T-helper 1 cell treated with Interleukin-12 subunit alpha and Interleukin-12 subunit beta and Interleukin-4 antibody, amounts not matched to agents 30 μg/mL and 1 μg/mL, for 36 hours (primary cell): ENCODE results near the gene WDR5.
A peak's percentile ranks its signal among the peaks of the same experiment; 100 is the strongest.

Experiments
- H3K27ac Mint-ChIP-seq: one replicate; pipeline ENCODE4 v1.8.0; 2021; ENCODE audit warnings: mild to moderate bottlenecking, mixed read lengths
- H3K27me3 Mint-ChIP-seq: one replicate; pipeline ENCODE4 v1.8.0; 2021; ENCODE audit warnings: low read depth, mixed read lengths
- H3K36me3 Mint-ChIP-seq: one replicate; pipeline ENCODE4 v1.8.0; 2021; ENCODE audit warnings: low read depth, mixed read lengths
- H3K4me1 Mint-ChIP-seq: one replicate; pipeline ENCODE4 v1.8.0; 2021; ENCODE audit warnings: low read depth, mixed read lengths
- H3K4me3 Mint-ChIP-seq: one replicate; pipeline ENCODE4 v1.8.0; 2021; ENCODE audit warnings: mild to moderate bottlenecking, moderate library complexity, mixed read lengths
- H3K9me3 Mint-ChIP-seq: one replicate; pipeline ENCODE4 v1.8.0; 2021; ENCODE audit warnings: mixed read lengths

Gene WDR5

DNA sequence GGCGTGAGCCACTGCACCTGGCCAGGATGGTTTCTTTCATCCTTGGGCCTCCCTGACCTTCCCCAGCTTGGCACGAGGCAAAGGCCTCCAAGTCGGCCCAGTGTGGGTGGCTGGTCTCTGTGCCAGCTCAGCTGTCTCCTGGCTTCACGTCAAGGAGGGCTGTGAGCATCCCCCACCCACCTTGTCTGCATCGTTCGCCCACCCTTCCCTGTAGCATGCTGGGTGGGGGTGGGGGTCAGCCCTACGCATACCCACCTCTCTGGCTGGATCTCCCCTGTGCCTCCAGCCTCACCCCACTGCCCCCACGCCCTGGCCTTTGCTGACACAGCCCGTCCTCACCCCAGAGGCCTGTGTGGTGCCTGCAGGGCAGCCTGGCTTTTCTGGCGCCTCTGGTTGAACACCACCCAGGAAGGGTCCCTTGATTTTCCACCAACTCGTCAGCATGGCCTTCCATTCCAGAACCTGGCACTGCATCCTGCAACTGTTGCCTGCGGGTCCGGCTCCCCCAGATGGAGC is 8.8 kb upstream of the WDR5 start:
- no peak overlapping the region for H3K27ac Mint-ChIP-seq
- H3K9me3 Mint-ChIP-seq = no peaks in the 10 kb centered on the region
- H3K36me3 Mint-ChIP-seq = no peaks in the 10 kb centered on the region
- H3K27me3 Mint-ChIP-seq = no peaks in the 10 kb centered on the region
- H3K4me3 Mint-ChIP-seq = no peak overlapping the region
- peaks cover 5% of the 10 kb centered on the region for H3K4me1 Mint-ChIP-seq

DNA sequence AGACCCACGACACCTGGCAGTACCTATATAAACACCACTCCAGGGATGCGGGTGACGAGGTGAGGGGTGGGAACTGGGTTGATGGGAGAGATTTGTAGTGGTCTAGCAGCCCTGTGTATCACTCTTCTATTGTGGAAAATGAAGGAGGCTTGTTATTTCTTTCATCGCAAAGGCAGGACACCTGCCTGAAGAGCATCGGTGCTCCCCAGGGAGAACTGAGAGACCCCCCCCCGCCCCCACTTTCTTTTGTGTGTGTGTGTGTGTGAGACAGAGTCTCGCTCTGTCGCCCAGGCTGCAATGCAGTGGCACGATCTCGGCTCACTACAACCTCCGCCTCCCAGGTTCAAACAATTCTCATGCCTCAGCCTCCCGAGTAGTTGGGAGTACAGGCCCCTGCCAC is 8.3 kb upstream of the WDR5 start:
- H3K4me1 Mint-ChIP-seq = peaks cover 5% of the 10 kb centered on the region
- H3K9me3 Mint-ChIP-seq = no peaks in the 10 kb centered on the region
- H3K4me3 Mint-ChIP-seq = no peak overlapping the region
- H3K27ac Mint-ChIP-seq = no peak overlapping the region
- no peaks in the 10 kb centered on the region for H3K36me3 Mint-ChIP-seq
- no peaks in the 10 kb centered on the region for H3K27me3 Mint-ChIP-seq

DNA sequence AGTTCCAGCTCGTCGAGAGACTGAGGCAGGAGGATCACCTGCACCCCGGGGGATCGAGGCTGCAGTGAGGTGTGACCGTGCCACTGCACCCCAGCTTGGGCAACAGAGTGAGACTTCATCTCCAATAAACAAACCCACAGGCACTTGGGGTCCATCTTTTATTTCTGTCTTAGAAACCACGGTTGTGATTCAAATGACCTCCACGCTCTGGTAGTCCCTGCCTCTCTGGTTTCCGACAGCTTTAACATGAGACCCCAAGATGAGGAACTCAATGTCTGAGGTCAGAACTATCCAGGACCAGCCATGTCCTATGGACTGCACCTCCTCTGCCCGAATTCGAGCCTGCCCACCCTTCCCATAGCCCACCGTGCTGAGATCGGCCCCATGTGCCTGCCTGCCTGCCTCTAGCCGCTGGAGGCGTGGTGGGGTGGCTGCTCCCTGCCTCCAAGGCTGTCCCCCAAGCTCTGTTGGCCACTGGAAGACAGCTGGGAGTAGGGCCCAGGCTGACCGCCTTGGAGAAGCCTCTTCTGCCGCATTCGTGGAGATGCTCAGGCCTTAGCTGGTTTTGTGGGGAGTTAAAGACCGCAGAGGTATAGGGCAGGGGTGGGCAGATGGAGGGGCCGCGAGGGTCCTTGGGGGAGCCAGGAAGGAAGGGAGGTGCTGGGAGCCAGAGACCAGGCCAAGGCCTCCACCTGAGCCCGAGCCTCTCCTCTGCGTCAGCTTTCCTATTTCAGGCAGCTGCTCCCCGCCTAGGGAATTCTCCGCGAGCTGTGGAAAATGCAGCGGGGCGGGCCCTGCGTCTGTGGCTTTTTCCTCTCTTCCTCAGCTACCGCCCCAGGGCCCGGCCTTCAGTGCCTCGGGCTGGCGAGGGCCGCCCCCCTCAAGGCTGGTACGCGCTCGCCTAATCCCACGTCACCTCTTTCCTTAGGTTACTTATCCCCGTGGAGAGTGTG is 6.9 kb upstream of the WDR5 start:
- Mint-ChIP-seq H3K9me3 (no peaks in the 10 kb centered on the region), H3K4me1 (peaks cover 5% of the 10 kb centered on the region), H3K27me3 (no peaks in the 10 kb centered on the region), H3K36me3 (no peaks in the 10 kb centered on the region), H3K27ac (no peak overlapping the region), H3K4me3 (no peak overlapping the region)

DNA sequence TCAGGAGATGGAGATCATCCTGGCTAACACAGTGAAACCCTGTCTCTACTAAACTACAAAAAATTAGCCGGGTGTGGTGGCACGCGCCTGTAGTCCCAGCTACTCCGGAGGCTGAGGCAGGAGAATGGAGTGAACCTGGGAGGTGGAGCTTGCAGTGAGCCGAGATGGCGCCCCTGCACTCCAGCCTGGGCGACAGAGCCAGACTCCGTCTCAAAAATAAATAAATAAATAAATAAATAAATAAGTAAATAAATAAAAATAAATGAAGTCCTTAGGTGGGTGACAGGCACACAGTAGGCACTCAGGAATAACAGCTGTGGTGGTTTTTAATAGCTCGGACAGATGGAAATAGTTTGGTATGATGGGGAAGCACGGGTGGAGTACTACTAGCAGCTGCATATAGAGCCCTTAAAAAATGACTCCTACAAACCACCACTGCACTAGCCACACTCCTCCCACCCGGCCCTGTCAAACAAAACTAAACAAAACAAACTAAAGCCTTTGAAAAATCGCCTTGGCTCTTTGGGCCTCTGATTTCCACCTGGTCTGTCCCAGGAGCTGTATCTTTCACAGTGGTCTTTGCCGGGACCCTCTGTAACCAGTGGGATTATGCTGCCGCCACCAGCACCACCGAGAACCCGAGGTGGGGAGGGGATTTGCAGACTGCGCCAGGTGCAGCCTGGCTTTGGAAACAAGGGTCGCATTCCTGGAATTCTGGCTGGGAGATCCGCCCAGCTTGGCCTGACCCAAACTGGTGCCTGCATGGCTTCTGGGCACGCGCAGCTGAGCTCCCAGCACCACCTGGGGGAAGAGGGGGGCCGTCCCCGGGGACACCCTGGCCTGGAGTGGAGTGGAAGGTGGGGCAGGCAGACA is 5.1 kb upstream of the WDR5 start:
- Mint-ChIP-seq H3K27me3 (no peaks in the 10 kb centered on the region), H3K36me3 (no peaks in the 10 kb centered on the region), H3K4me1 (peaks cover 13% of the 10 kb centered on the region), H3K4me3 (no peak overlapping the region), H3K27ac (no peak overlapping the region), H3K9me3 (no peaks in the 10 kb centered on the region)

DNA sequence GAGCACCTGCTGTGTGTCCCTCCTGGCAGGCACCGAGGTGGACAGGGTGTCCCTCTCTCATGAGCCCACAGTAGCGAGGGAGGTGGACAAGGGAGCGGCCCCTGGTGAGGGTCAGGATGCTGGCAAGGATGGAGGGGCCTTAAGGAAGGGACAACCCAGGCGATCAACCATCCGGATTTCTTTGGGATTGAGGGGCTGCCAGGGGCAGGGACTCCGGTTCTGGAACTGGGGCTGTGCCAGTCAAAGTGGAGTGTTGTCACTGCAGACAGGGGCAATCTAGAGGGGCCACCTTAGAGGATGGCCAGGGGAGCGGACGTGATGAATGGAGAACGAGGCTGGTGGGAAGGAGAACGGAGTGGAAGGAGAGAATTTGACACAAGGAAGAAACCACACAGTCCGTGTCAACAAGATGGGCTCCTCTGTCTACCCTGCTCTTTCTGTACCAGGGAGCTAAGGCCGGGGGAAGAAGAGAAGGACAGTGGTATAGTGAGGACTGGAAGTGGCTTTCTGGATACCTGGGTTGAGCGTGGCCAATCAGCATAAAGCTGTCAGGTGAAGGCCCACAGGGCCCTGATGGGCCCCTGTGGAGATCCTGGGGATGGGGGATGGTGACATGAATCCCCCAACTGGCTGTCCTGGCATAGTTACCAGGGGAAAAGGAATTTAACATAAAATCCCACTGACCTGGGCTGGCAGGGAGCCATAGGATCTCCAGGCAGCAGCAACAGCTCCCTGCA is 4.2 kb upstream of the WDR5 start:
- H3K9me3 Mint-ChIP-seq = no peaks in the 10 kb centered on the region
- H3K27ac Mint-ChIP-seq = no peak overlapping the region
- peaks cover 13% of the 10 kb centered on the region for H3K4me1 Mint-ChIP-seq
- no peaks in the 10 kb centered on the region for H3K27me3 Mint-ChIP-seq
- no peak overlapping the region for H3K4me3 Mint-ChIP-seq
- no peaks in the 10 kb centered on the region for H3K36me3 Mint-ChIP-seq

DNA sequence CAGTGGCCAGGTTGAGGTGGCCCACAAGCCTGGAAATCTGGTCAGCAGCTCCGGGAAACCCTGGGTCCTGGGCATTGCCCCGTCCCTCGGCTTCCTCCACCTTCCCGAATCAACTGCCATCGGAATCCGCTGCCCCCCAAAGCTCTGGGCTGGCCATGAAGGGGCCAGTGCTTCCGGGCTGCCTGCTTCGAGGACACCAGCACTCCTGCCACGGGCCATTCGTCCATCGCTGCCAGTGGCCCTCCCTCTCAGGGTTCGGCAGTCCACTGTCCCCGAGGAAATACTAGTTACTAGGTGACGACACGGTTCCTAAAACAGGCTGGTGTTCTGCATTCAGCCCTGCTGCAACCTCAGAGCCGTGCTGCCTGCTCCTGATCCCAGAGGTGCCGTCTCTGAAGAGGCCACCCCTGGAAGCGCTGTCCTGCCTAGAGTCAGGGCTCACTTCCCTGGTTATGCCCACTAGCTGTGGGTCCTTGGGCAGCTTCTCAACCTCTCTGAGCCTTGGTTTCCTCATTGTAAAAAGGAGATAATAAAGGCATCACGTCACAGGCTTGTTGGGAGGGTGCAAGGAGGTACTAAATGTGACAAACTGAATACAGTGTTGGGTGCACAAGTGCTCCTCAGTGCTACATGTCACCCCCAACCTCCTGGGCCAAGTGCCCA is 3.5 kb upstream of the WDR5 start:
- Mint-ChIP-seq H3K4me1 (peaks cover 16% of the 10 kb centered on the region), H3K27me3 (no peaks in the 10 kb centered on the region), H3K9me3 (no peaks in the 10 kb centered on the region), H3K36me3 (no peaks in the 10 kb centered on the region), H3K4me3 (peak overlapping the region; percentile 41), H3K27ac (no peak overlapping the region)

DNA sequence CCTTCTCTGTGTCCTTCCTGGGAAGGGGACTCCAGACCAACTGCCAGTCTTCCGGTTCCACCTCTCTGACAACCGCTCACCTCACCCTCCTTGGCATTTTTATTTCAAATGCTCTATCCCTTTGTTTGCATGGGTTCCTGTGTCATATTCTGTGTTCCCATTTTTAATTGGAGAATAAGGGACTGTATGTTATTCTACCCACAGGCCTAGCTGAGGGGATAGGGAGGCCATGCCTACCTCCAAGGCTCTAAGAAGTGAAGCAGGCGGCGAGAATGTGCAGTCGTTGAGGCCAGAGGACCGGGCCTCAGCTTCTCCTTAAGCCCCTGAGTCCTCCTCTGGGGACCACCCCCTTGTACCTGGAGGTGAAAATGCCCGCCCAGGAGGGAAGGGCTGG is 936 bp upstream of the WDR5 start:
- peak overlapping the region; percentile 81 for H3K27ac Mint-ChIP-seq
- peaks cover 33% of the 10 kb centered on the region for H3K4me1 Mint-ChIP-seq
- peak overlapping the region; percentile 87 for H3K4me3 Mint-ChIP-seq
- no peaks in the 10 kb centered on the region for H3K9me3 Mint-ChIP-seq
- no peaks in the 10 kb centered on the region for H3K27me3 Mint-ChIP-seq
- H3K36me3 Mint-ChIP-seq = peaks cover 8% of the 10 kb centered on the region

DNA sequence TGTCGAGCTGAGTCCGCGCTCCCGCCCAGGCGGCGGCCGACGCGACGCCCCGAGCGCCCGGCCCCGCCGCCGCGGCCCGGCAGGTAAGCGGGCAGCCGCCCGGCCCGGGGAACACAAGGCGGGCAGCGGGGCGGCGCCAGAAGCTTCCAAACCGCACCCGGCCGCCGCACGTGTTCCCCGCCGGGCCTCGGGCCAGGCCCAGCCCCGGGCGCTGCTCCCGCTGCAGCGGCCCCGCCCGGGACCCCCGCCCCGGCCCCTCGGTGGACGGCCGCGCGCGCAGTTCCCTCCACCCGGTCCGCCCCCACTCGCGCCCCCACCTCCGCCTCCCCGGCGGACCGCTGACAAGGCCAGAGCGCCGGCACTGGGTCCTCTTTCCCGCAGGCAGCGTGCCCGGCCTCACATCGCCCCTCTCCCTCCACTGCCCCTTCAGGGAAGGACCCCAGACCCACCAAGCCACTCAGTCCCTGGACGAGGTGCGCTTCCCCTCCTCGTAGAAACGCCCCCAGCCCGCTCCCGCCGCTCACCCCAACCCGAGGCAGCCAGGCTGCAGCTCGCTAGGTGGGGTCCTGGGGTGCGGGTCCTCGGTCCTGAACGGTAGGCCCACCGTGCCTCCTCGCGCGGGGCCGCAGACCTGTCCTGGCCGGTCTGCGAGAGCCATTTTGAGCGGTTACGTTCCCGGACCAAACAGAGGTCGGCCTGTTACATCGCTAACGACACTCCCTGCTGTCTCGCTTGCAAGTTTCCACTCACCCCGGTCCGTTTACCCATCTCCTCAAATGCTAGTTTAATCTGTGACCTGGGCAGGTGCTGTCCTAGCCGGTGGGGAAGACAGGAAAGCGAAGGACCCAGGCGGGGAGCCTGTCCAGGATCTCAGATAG is 475 bp downstream of the WDR5 start:
- Mint-ChIP-seq H3K27me3 (no peaks in the 10 kb centered on the region), H3K9me3 (no peaks in the 10 kb centered on the region), H3K4me1 (peaks cover 34% of the 10 kb centered on the region), H3K4me3 (peak overlapping the region; percentile 93), H3K36me3 (peaks cover 17% of the 10 kb centered on the region), H3K27ac (peak overlapping the region; percentile 89)

DNA sequence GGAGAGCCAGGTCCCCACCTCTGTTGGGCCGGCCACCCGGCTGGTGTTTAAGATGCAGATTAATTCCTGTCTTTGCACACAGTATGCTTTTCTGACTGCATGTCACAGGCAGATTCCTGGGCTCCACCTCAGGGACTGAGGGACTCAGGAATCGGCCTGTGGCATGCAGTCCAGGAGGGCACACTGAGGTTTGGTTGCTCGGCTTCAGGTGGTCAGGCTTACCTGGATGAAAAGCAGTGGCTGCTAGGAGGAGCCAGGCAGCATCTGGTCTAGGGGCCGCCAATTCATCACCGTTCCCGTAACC is 1.1 kb downstream of the WDR5 start:
- peaks cover 31% of the 10 kb centered on the region for H3K4me1 Mint-ChIP-seq
- H3K4me3 Mint-ChIP-seq = peak overlapping the region; percentile 93
- peak overlapping the region; percentile 89 for H3K27ac Mint-ChIP-seq
- peaks cover 21% of the 10 kb centered on the region for H3K36me3 Mint-ChIP-seq
- H3K9me3 Mint-ChIP-seq = no peaks in the 10 kb centered on the region
- no peaks in the 10 kb centered on the region for H3K27me3 Mint-ChIP-seq

DNA sequence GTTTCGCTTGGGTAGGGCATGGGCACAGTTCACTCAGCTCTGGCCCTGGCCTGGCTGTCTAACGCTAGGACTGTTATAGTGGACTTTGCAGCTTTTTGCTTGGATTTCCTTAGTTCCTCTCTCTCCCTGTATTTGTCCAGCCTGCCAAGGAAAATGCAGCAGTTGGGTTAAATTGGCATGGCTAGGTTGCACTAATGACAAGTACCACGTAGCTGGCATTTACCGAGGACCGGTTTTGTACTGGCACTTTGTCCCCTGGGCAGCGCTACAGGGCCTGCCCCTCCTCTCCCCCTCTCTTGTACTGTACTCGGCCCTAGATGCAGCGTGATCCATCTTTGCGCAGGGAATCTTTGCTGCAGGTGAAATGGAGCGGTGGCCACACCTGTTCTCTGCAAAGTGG is 2.4 kb downstream of the WDR5 start:
- H3K4me3 Mint-ChIP-seq = peak overlapping the region; percentile 61
- peaks cover 29% of the 10 kb centered on the region for H3K36me3 Mint-ChIP-seq
- H3K9me3 Mint-ChIP-seq = no peaks in the 10 kb centered on the region
- peaks cover 31% of the 10 kb centered on the region for H3K4me1 Mint-ChIP-seq
- peak overlapping the region; percentile 70 for H3K27ac Mint-ChIP-seq
- H3K27me3 Mint-ChIP-seq = no peaks in the 10 kb centered on the region

DNA sequence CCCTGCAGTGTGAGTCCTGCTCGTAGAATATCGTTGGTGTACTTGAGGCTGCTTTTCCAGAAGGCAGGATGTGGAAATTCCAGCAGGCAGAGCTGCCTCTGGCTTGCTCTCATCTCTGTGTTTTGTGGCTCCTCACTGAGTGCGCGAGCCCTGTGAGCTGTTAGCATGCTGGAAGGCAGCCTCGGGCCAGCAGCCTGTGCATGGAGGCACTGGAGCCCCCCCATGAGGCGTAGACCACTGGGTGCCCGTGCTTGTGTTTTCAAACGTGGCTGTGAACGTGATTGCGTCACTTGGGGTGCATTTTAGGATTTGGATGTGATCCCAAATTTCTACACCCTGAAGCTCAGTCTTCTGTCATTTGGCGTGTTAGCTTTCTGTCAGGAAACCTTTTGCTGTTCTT is 3.2 kb downstream of the WDR5 start:
- Mint-ChIP-seq H3K27me3 (no peaks in the 10 kb centered on the region), H3K36me3 (peaks cover 29% of the 10 kb centered on the region), H3K4me1 (peaks cover 29% of the 10 kb centered on the region), H3K4me3 (peak overlapping the region; percentile 61), H3K27ac (no peak overlapping the region), H3K9me3 (no peaks in the 10 kb centered on the region)

DNA sequence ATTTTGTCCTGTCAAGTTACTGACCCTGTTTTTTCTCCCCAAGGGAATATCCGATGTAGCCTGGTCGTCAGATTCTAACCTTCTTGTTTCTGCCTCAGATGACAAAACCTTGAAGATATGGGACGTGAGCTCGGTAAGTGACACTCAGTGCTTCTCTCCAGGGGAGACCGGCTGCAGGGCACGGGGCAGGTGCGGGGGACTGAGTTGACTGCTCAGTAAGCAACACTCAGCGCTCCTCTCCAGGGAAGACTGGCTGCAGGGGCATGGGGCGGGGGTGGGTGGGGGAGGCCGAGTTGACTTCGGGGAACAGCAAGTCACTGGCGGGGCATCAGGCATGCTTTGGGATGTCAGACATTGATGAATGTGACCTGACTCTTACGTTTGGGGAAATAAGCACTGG is 6.0 kb downstream of the WDR5 start:
- H3K9me3 Mint-ChIP-seq = no peaks in the 10 kb centered on the region
- H3K4me1 Mint-ChIP-seq = peaks cover 22% of the 10 kb centered on the region
- H3K27me3 Mint-ChIP-seq = no peaks in the 10 kb centered on the region
- H3K27ac Mint-ChIP-seq = peak overlapping the region; percentile 52
- no peak overlapping the region for H3K4me3 Mint-ChIP-seq
- H3K36me3 Mint-ChIP-seq = peaks cover 37% of the 10 kb centered on the region

DNA sequence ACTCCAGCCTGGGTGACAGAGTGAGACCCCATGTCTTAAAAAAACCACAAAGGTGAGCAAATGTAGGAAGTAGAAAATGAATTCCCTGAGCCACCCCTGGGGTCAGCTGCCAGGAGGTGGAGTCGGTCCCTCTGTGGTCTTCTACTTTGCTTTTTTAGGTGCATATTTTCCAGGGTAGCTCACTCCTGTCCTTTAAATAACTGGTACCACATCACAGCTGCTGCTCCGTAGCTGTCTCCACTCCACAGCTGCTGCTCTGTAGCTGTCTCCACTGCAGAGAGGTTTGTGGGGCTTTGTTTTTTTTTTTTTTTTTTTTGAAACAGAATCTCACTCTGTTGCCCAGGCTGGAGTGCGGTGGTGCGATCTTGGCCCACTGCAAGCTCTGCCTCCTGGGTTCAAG is 8.9 kb downstream of the WDR5 start:
- Mint-ChIP-seq H3K9me3 (no peaks in the 10 kb centered on the region), H3K36me3 (peaks cover 42% of the 10 kb centered on the region), H3K27ac (no peak overlapping the region), H3K4me1 (peaks cover 5% of the 10 kb centered on the region), H3K27me3 (no peaks in the 10 kb centered on the region), H3K4me3 (no peak overlapping the region)
